IMR-90 (cell line): ENCODE measurements around the gene ZNF513. TPM values are rescaled to one million over a fixed set of nuclear protein-coding genes. Genes with fewer than 3 reads are reported as not detected.

Source experiments
- ATAC-seq: fragments of 200-7000 bp; cut with Tn5 transposase; 2 replicates; pipeline ENCODE4 v1.9.1; 2020; ENCODE audit warnings: low read depth, mild to moderate bottlenecking, moderate library complexity
- BruUV-seq: library from RNA; stranded (reverse); fragments of 400-500 nt; replicated peaks from 2 replicates; lab custom pipeline; 2021; lab: Mats Ljungman, UMichigan
- CTCF ChIA-PET: fragments of 300-600 bp; formaldehyde crosslinking; extraction: SDS; loops from one replicate; lab custom pipeline; 2021; ENCODE audit warnings: antibody characterized with exemption; lab: Yijun Ruan, JAX
- POLR2A ChIA-PET: fragments of 300-600 bp; sonication (Branson Sonifier 250); formaldehyde crosslinking; loops from one replicate; lab custom pipeline; 2022; ENCODE audit warnings: antibody characterized with exemption; ENCODE audit not compliant: unreplicated experiment; lab: Charles Lee
- DNase-seq: peaks from one replicate; pipeline ENCODE4 v3.0.0; 2013
- H2AFZ ChIP-seq: replicated peaks from 2 replicates; pipeline ENCODE3; 2013; ENCODE audit warnings: low read length, mild to moderate bottlenecking; ENCODE audit not compliant: poor library complexity
- H2AK5ac ChIP-seq: 2 replicates; pipeline ENCODE4 v1.6.1; 2013; ENCODE audit warnings: low read depth, low read length, inconsistent platforms
- H2AK9ac ChIP-seq: replicated peaks from 2 replicates; pipeline ENCODE3; 2013; ENCODE audit warnings: mild to moderate bottlenecking, low read depth, low read length, moderate library complexity; ENCODE audit not compliant: poor library complexity
- H2BK120ac ChIP-seq: 2 replicates; pipeline ENCODE4 v1.6.1; 2013; ENCODE audit warnings: low read depth, low read length, inconsistent platforms
- H2BK15ac ChIP-seq: 3 replicates; pipeline ENCODE4 v1.6.1; 2013; ENCODE audit warnings: low read depth, low read length, inconsistent platforms
- H2BK20ac ChIP-seq: 2 replicates; pipeline ENCODE4 v1.6.1; 2013; ENCODE audit warnings: low read depth, mild to moderate bottlenecking, inconsistent platforms, low read length, moderate library complexity
- H2BK5ac ChIP-seq: 2 replicates; pipeline ENCODE4 v1.6.1; 2013; ENCODE audit warnings: mild to moderate bottlenecking, low read depth, low read length, inconsistent platforms; ENCODE audit not compliant: poor library complexity, severe bottlenecking
- H3K14ac ChIP-seq: replicated peaks from 2 replicates; pipeline ENCODE4 v1.6.1; 2013; ENCODE audit warnings: low read depth, low read length, inconsistent platforms
- H3K18ac ChIP-seq: 2 replicates; pipeline ENCODE4 v1.6.1; 2013; ENCODE audit warnings: low read depth, low read length, control low read depth
- H3K23ac ChIP-seq: 2 replicates; pipeline ENCODE4 v1.6.1; 2013; ENCODE audit warnings: low read depth, low read length, inconsistent platforms
- H3K27ac ChIP-seq: 2 replicates; pipeline ENCODE4 v1.5.1; 2013; ENCODE audit warnings: mild to moderate bottlenecking, control low read depth, low read length; ENCODE audit not compliant: insufficient read depth
- H3K27me3 ChIP-seq: 2 replicates; pipeline ENCODE4 v1.6.1; 2013; ENCODE audit warnings: low read length; ENCODE audit not compliant: control insufficient read depth, insufficient read depth
- H3K36me3 ChIP-seq: 2 replicates; pipeline ENCODE4 v1.6.1; 2013; ENCODE audit warnings: low read length, mixed read lengths; ENCODE audit not compliant: control insufficient read depth, insufficient read depth
- H3K4ac ChIP-seq: 2 replicates; pipeline ENCODE4 v1.6.1; 2013; ENCODE audit warnings: low read depth, low read length, inconsistent platforms
- H3K4me1 ChIP-seq: 2 replicates; pipeline ENCODE4 v1.6.1; 2013; ENCODE audit warnings: low read length, mixed read lengths; ENCODE audit not compliant: control insufficient read depth, insufficient read depth
- H3K4me2 ChIP-seq: 2 replicates; pipeline ENCODE4 v1.6.1; 2013; ENCODE audit warnings: low read depth, mild to moderate bottlenecking, control low read depth, low read length, moderate library complexity
- H3K4me3 ChIP-seq: 2 replicates; pipeline ENCODE4 v1.5.1; 2013; ENCODE audit warnings: low read depth, mild to moderate bottlenecking, control low read depth, low read length, moderate library complexity; ENCODE audit not compliant: insufficient read depth
- H3K56ac ChIP-seq: 2 replicates; pipeline ENCODE4 v1.6.1; 2013; ENCODE audit warnings: low read length, inconsistent platforms; ENCODE audit not compliant: insufficient read depth; ENCODE audit errors: extremely low read depth
- H3K79me1 ChIP-seq, 2 experiments: 2 replicates each; pipeline ENCODE4 v1.6.1; 2013; ENCODE audit warnings: low read length in 2 of 2, inconsistent platforms in 1 of 2, low read depth in 1 of 2
- H3K9ac ChIP-seq: 2 replicates; pipeline ENCODE4 v1.6.1; 2013; ENCODE audit warnings: low read depth, low read length, control low read depth
- H3K9me1 ChIP-seq: 2 replicates; pipeline ENCODE4 v1.6.1; 2013; ENCODE audit warnings: low read length, inconsistent platforms; ENCODE audit not compliant: insufficient read depth
- H3K9me3 ChIP-seq: 2 replicates; pipeline ENCODE4 v1.6.1; 2013; ENCODE audit warnings: low read length; ENCODE audit not compliant: control insufficient read depth, insufficient read depth
- H4K20me1 ChIP-seq: 2 replicates; pipeline ENCODE4 v1.6.1; 2013; ENCODE audit warnings: low read length, inconsistent platforms; ENCODE audit not compliant: insufficient read depth
- H4K5ac ChIP-seq: 2 replicates; pipeline ENCODE4 v1.6.1; 2013; ENCODE audit warnings: mild to moderate bottlenecking, low read depth, low read length, control low read depth
- H4K8ac ChIP-seq, 2 experiments: 2 replicates each; pipeline ENCODE4 v1.6.1; 2013; ENCODE audit warnings: low read depth in 2 of 2, low read length in 2 of 2, control low read depth in 1 of 2, inconsistent platforms in 1 of 2
- H4K91ac ChIP-seq: 2 replicates; pipeline ENCODE4 v1.6.1; 2013; ENCODE audit warnings: low read depth, low read length, inconsistent platforms; ENCODE audit not compliant: insufficient read depth
- BHLHE40 ChIP-seq: fragments of 150-350 bp; IDR thresholded peaks from 2 replicates; pipeline ENCODE4 v1.6.1; 2016; ENCODE audit warnings: mild to moderate bottlenecking, low read depth, low read length
- CEBPB ChIP-seq: IDR thresholded peaks from 2 replicates; pipeline ENCODE4 v1.6.1; 2012; ENCODE audit warnings: low read depth, low read length, improper control_type of control experiment
- CHD1 ChIP-seq: IDR thresholded peaks from 2 replicates; pipeline ENCODE4 v1.6.1; 2012; ENCODE audit warnings: low read depth, low read length, improper control_type of control experiment
- CTCF ChIP-seq: conservative IDR thresholded peaks from 2 replicates; pipeline ENCODE4 v1.5.1; 2012; ENCODE audit warnings: mild to moderate bottlenecking, low read depth, low read length, improper control_type of control experiment
- ELK1 ChIP-seq: fragments of 150-350 bp; IDR thresholded peaks from 2 replicates; pipeline ENCODE4 v1.6.1; 2016; ENCODE audit warnings: low read depth, mild to moderate bottlenecking, low read length, moderate library complexity, borderline replicate concordance
- FOS ChIP-seq: fragments of 150-350 bp; IDR thresholded peaks from 2 replicates; pipeline ENCODE4 v1.6.1; 2016; ENCODE audit warnings: low read depth, low read length
- MAFK ChIP-seq: IDR thresholded peaks from 2 replicates; pipeline ENCODE4 v1.6.1; 2012; ENCODE audit warnings: low read depth, low read length, improper control_type of control experiment
- MAZ ChIP-seq: IDR thresholded peaks from 2 replicates; pipeline ENCODE4 v1.6.1; 2012; ENCODE audit warnings: low read depth, mild to moderate bottlenecking, low read length, improper control_type of control experiment, moderate library complexity, borderline replicate concordance
- MXI1 ChIP-seq: IDR thresholded peaks from 2 replicates; pipeline ENCODE4 v1.6.1; 2012; ENCODE audit warnings: low read depth, mild to moderate bottlenecking, low read length, moderate library complexity, borderline replicate concordance
- NFE2L2 ChIP-seq: fragments of 150-350 bp; IDR thresholded peaks from 2 replicates; pipeline ENCODE4 v1.6.1; 2016; ENCODE audit warnings: low read depth, mild to moderate bottlenecking, low read length
- POLR2A ChIP-seq: IDR thresholded peaks from 2 replicates; pipeline ENCODE4 v1.6.1; 2012; ENCODE audit warnings: mild to moderate bottlenecking, low read depth, low read length
- RAD21 ChIP-seq: IDR thresholded peaks from 2 replicates; pipeline ENCODE4 v1.6.1; 2012; ENCODE audit warnings: low read length, improper control_type of control experiment
- RCOR1 ChIP-seq: IDR thresholded peaks from 2 replicates; pipeline ENCODE4 v1.6.1; 2012; ENCODE audit warnings: mild to moderate bottlenecking, low read length, improper control_type of control experiment; ENCODE audit not compliant: insufficient replicate concordance
- RFX5 ChIP-seq: IDR thresholded peaks from 2 replicates; pipeline ENCODE4 v1.8.0; 2012; ENCODE audit warnings: low read depth, mild to moderate bottlenecking, low read length, moderate library complexity
- SMC3 ChIP-seq: fragments of 150-350 bp; IDR thresholded peaks from 2 replicates; pipeline ENCODE4 v1.6.1; 2016; ENCODE audit warnings: low read depth, mild to moderate bottlenecking, antibody characterized with exemption, low read length, moderate library complexity
- USF2 ChIP-seq: fragments of 150-350 bp; IDR thresholded peaks from 2 replicates; pipeline ENCODE4 v1.6.1; 2017; ENCODE audit warnings: mild to moderate bottlenecking, antibody characterized with exemption, low read length, low read depth
- WGBS, 2 experiments: methylation state at CpG; one replicate each; pipeline versions ENCODE4 v1.1.5 to v1.1.7; 2013; ENCODE audit warnings: missing lambda C conversion rate in 2 of 2; ENCODE audit not compliant: insufficient read length in 1 of 2; ENCODE audit errors: extremely low coverage in 2 of 2; 5-methylcytosine and 5-hydroxymethylcytosine counted together
- dilution Hi-C: fragments of 300-500 bp; cut with HindIII; formaldehyde crosslinking; loops from one replicate; pipeline ENCODE4 v1.14.3; 2018; ENCODE audit warnings: low sequenced_read_pairs; ENCODE audit not compliant: unreplicated experiment
- in situ Hi-C: fragments of 300-500 bp; cut with MboI; formaldehyde crosslinking; loops from 3 replicates; pipeline ENCODE4 v1.14.3; 2019; ENCODE audit warnings: low sequenced_read_pairs, inconsistent platforms, mixed read lengths
- intact Hi-C: fragments of 100-400 bp; cut with micrococcal nuclease; formaldehyde crosslinking; loops from 2 replicates; pipeline ENCODE4 v1.10.0; 2022
- polyA plus RNA-seq, 3 experiments: library from polyadenylated mRNA; depleted of rRNA; stranded (reverse); fragments of >200 nt; gene quantifications; 2 replicates each; pipeline ENCODE4 v1.2.3, GENCODE V29; 2012; ENCODE audit warnings: low replicate concordance in 1 of 3
- total RNA-seq: library from RNA; depleted of rRNA; stranded (reverse); fragments of >200 nt; gene quantifications from 2 replicates; pipeline ENCODE4 v1.2.3, GENCODE V29; 2012

Gene ZNF513
- total and polyA plus RNA-seq, 2 of the 4 experiments (the other 2 are of a cell fraction) = 3.4 to 23.7 TPM

GRCh38 chr2:27378809-27379290, 1.7 kb downstream of the ZNF513 start:
- Histone ChIP-seq H2BK15ac (no peak overlapping the region), H3K4ac (no peak overlapping the region), H3K9me3 (no peaks in the 10 kb centered on the region), H3K27ac (no peak overlapping the region), H2BK5ac (no peak overlapping the region), H2AK5ac (no peak overlapping the region), H3K9ac (no peak overlapping the region; the same call in 1 of the 2 replicates), H4K8ac (no peak overlapping the region), H3K36me3 (peaks cover 64% of the 10 kb centered on the region), H2AFZ (no peak overlapping the region), H3K4me1 (peaks cover 6% of the 10 kb centered on the region), H3K18ac (no peak overlapping the region), H4K91ac (no peak overlapping the region), H3K14ac (no peak overlapping the region), H3K56ac (no peak overlapping the region), H2AK9ac (no peak overlapping the region), H3K4me3 (no peak overlapping the region), H4K5ac (no peak overlapping the region), H3K4me2 (peak overlapping the region; percentile 19), H3K27me3 (no peaks in the 10 kb centered on the region), H3K9me1 (peaks cover 3% of the 10 kb centered on the region; the same call in 1 of the 2 replicates), H2BK120ac (no peak overlapping the region), H3K23ac (no peak overlapping the region), H4K20me1 (peaks cover 17% of the 10 kb centered on the region; the same call in 1 of the 2 replicates), H2BK20ac (no peak overlapping the region), H3K79me1 (peaks cover 17 to 52% of the 10 kb centered on the region in 2 experiments; a peak in 3 of 4 replicates)
- TF ChIP-seq MAZ (no peak), SMC3 (no peak), RAD21 (no peak), POLR2A (no peak), RCOR1 (no peak), USF2 (no peak), ELK1 (no peak), NFE2L2 (no peak), FOS (no peak), CTCF (no peak), BHLHE40 (no peak), CHD1 (no peak), CEBPB (no peak), MXI1 (no peak), RFX5 (no peak), MAFK (no peak)
- CTCF ChIA-PET = no interaction called here
- dilution Hi-C loops = no loop called here
- DNase-seq = no peak
- in situ Hi-C loops = no loop called here
- ATAC-seq = no peak
- 100% methylated on average over 1 of the region's 9 CpGs; no CpG with 5 or more reads in 1 of the 2 experiments for WGBS, 2 experiments
- POLR2A ChIA-PET = no interaction called here
- no TSS peak for BruUV-seq
- intact Hi-C loops = no loop called here
